ENCODE data around the gene TCF12. TPM values are rescaled to one million over a fixed set of nuclear protein-coding genes. Genes with fewer than 3 reads are reported as not detected.

TCF12 gene
- total and polyA plus RNA-seq, 11 donors = 6.5 to 77.3 (median 43.5) TPM

DNA sequence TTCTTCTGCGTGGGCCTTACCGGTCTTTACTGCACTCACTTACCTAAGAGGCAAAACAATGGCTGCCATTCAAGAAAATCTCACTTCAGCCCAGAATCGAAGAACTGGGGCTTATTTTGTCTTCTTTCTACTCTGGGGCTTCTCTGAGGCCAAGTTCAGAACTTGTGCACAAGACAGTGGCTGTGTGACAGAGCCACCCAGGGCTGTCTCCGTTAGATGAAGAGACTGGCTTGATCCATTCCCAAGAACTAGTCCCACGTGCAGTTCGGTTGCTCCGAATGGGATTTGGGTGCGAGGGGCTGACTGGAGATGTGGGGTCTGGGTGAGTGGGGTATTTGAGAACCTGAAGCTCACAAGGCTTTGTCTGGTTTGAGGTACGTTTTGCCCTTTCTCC lies 795 bp upstream of the TCF12 start:
- peaks cover 0 to 20% (median 6%) of the 10 kb centered on the region in 9 donors for H3K36me3 ChIP-seq
- WGBS, 4 donors = 11 to 24% (median 13%) methylated on average over 9 of the region's 9 CpGs
- DNase-seq (peak in 2 of 5 donors; percentile 23 to 39), ATAC-seq (peak in 2 of 4 donors; percentile 5 to 13)
- intact Hi-C loops (cut with DNase I) = loop anchor here (1.0 to 10.0 kb wide), 13 partner anchors 30 to 387 kb away; partner anchors contain the start of gene ZNF280D (in 2 of the 10)
- H3K4me3 ChIP-seq = peak overlapping the region; percentile 67 to 97 (median 91)
- H3K4me1 ChIP-seq = peaks cover 2 to 57% (median 46%) of the 10 kb centered on the region in 12 donors
- TF ChIP-seq POLR2A (IDR thresholded peaks at IDR 0.05) = no peak
- TF ChIP-seq, protein P1, sequence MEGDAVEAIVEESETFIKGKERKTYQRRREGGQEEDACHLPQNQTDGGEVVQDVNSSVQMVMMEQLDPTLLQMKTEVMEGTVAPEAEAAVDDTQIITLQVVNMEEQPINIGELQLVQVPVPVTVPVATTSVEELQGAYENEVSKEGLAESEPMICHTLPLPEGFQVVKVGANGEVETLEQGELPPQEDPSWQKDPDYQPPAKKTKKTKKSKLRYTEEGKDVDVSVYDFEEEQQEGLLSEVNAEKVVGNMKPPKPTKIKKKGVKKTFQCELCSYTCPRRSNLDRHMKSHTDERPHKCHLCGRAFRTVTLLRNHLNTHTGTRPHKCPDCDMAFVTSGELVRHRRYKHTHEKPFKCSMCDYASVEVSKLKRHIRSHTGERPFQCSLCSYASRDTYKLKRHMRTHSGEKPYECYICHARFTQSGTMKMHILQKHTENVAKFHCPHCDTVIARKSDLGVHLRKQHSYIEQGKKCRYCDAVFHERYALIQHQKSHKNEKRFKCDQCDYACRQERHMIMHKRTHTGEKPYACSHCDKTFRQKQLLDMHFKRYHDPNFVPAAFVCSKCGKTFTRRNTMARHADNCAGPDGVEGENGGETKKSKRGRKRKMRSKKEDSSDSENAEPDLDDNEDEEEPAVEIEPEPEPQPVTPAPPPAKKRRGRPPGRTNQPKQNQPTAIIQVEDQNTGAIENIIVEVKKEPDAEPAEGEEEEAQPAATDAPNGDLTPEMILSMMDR (IDR thresholded peaks at IDR 0.05) = no peak
- H3K27me3 ChIP-seq = no peaks in the 10 kb centered on the region
- H3K27ac ChIP-seq = peak overlapping the region; percentile 78 to 98 (median 96)
- H3K9me3 ChIP-seq = no peaks in the 10 kb centered on the region

DNA sequence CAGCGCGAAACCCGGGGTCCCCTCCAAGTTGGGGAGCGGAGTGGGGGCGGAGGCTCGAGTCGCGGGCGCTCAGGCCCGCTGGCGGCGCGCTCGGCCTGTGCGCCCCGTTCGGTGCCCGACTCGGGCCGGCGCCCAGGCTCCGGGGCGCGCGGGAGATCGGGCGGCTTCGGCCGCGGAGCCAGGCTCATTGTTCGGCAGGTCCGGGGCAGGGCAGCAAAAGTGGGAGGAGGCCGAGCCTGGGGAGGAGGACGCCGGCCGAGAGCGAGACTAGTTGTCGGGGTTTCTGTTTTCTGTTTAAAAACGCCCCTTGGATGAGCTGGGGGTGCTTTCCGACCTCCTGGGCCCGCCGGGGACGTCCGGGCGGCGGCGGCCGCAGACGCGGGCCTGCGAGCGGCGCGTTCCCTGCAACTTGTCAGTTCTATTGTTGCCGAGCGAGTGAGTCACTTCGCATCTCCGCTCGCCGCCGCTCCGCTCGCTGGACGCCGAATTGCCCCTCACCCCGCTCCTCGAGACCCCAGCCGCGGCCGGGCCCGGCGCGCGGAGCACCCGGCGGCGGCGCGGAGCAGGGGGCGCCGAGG lies 676 bp downstream of the TCF12 start:
- peaks cover 2 to 62% (median 50%) of the 10 kb centered on the region in 12 donors for H3K4me1 ChIP-seq
- no peaks in the 10 kb centered on the region for H3K27me3 ChIP-seq
- H3K36me3 ChIP-seq = peaks cover 0 to 30% (median 10%) of the 10 kb centered on the region in 9 donors
- ATAC-seq (peak in 2 of 4 donors; percentile 42 to 50), DNase-seq (peak; percentile 47 to 77 (median 62))
- peak overlapping the region; percentile 67 to 97 (median 91) for H3K4me3 ChIP-seq
- WGBS, 4 donors = 0 to 1% (median 0%) methylated on average over 1 to 81 of the region's 81 CpGs
- peak in 1 of 2 donors; percentile 45 for TF ChIP-seq POLR2A (IDR thresholded peaks at IDR 0.05)
- TF ChIP-seq, protein P1 (IDR thresholded peaks at IDR 0.05) = no peak
- intact Hi-C loops (cut with DNase I) = loop anchor here (2.0 to 10.0 kb wide), 12 partner anchors 32 to 386 kb away; partner anchors contain the start of gene ZNF280D (in 2 of the 10)
- no peaks in the 10 kb centered on the region for H3K9me3 ChIP-seq
- H3K27ac ChIP-seq = peak overlapping the region; percentile 78 to 98 (median 96)

DNA sequence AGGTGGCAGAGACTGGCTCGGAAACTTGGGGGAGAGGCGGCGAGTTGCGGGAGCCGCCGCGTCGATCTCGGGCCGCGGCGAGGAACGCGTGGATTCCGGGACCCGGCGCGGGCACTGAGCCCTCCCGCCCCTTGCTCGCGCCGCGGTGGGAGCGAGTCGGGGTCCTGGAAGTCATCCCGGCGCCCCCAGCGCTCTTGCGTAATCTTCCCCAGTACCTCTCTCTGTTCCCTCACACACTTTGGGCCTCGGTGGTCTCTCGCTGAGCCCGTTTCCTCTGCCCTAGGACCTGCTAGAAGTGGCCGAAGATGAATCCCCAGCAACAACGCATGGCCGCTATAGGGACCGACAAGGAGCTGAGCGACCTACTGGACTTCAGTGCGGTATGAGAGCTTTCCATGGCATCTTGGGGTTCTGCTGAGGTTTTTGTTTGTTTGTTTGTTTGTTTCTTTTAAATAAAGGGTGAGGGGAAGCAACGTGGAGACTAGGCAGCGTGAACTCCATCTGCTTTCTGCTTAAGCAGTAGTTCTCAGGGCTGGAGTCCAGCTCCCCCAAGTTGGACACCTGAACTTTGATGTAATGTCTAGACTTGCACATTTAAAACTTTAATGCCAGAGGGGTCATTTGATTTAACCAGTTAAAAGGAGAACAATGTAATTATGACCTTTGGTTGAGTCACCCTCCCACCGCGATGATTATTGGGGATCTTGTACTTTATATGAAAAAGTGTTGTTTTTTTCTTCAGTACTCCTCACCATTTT lies 1.3 kb downstream of the TCF12 start:
- Histone ChIP-seq H3K36me3 (peaks cover 0 to 37% (median 15%) of the 10 kb centered on the region in 9 donors), H3K4me3 (peak overlapping the region; percentile 67 to 97 (median 91)), H3K27ac (peak overlapping the region; percentile 78 to 98 (median 96)), H3K4me1 (peaks cover 2 to 65% (median 52%) of the 10 kb centered on the region in 12 donors), H3K27me3 (no peaks in the 10 kb centered on the region), H3K9me3 (no peaks in the 10 kb centered on the region)
- peak in 1 of 4 donors; percentile 3 for ATAC-seq
- intact Hi-C loops (cut with DNase I) = loop anchor here (2.0 to 10.0 kb wide), 13 partner anchors 33 to 385 kb away; partner anchors contain the start of gene ZNF280D (in 2 of the 10)
- TF ChIP-seq, protein P1 (IDR thresholded peaks at IDR 0.05) = no peak
- TF ChIP-seq POLR2A (IDR thresholded peaks at IDR 0.05) = no peak
- whole genome bisulfite sequencing, 4 donors = 1 to 4% (median 2%) methylated on average over 13 to 42 of the region's 42 CpGs
- peak in 4 of 5 donors; percentile 33 to 40 (median 34) for DNase-seq

DNA sequence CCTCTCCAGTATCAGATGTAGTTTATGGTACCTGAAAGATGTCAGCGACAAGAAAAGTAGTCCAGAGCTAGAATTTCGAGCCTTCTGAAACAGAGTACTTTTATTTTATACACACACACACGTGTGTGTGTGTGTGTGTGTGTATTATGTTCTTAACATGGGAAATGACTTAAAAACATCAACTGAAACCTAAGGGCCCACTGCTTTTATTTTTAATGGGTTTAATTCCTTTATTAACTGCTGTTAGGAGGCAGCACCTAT lies 1.9 kb downstream of the TCF12 start:
- peaks cover 2 to 66% (median 52%) of the 10 kb centered on the region in 12 donors for H3K4me1 ChIP-seq
- DNase-seq = no peak
- no peaks in the 10 kb centered on the region for H3K27me3 ChIP-seq
- H3K36me3 ChIP-seq = peaks cover 0 to 42% (median 16%) of the 10 kb centered on the region in 9 donors
- H3K9me3 ChIP-seq = no peaks in the 10 kb centered on the region
- peak overlapping the region in 10 of 12 donors; percentile 67 to 97 (median 90) for H3K4me3 ChIP-seq
- peak overlapping the region in 2 of 12 donors; percentile 94 to 97 for H3K27ac ChIP-seq
- ATAC-seq = no peak
- TF ChIP-seq, protein P1 (IDR thresholded peaks at IDR 0.05) = no peak
- TF ChIP-seq POLR2A (IDR thresholded peaks at IDR 0.05) = no peak
- intact Hi-C loops (cut with DNase I) = loop anchor here in 2 of 10 donors (10.0 kb wide), 2 partner anchors 65 to 215 kb away; no protein-coding TSS in a partner anchor
- 11 to 18% (median 13%) methylated on average over 3 of the region's 3 CpGs for WGBS, 4 donors
